ENCODE results near the gene TREX2. TPM values are rescaled to one million over a fixed set of nuclear protein-coding genes. Genes with fewer than 3 reads are reported as not detected.
A peak's percentile ranks its signal among the peaks of the same experiment; 100 is the strongest.

Gene TREX2
- total RNA-seq, 2 experiments from 2014 or later = 3.7 to 6.7 TPM

DNA sequence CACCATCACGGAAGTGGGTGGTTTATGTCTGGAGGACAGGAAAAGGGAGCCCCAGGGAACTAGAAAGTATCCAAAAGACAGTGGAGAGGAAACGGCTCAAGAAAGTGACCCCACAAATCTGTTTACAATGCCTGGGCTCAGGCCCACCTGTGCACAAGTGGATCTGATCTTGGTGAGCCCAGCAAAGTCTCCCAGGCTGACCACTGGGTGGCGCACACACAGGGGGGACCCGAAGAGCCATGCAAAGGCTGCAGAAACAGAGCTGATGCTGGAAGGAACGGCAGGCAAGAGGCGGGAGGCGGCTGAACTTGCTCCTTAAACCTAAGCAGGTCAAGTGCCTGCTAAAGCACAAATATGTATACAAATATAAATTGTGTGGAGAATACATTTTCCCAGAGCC lies 15.0 kb upstream of the TREX2 start:
- Histone ChIP-seq H3K9me2 (ENCODE audit: insufficient read depth, low read length) (no peaks in the 10 kb centered on the region), H3K4me2 (ENCODE audit: low read length) (no peak overlapping the region), H3K27ac (ENCODE audit: low read depth, low read length, poor library complexity, severe bottlenecking) (no peak overlapping the region), H3K79me2 (ENCODE audit: insufficient read depth, low read depth, low read length) (no peaks in the 10 kb centered on the region), H3K4me3 (ENCODE audit: low read depth, low read length, poor library complexity, severe bottlenecking) (no peak overlapping the region), H3K9me3 (ENCODE audit: low read length) (no peaks in the 10 kb centered on the region), H3K36me3 (ENCODE audit: insufficient read depth, low read length) (peaks cover 30% of the 10 kb centered on the region; the same call in 1 of the 2 replicates), H3K4me1 (ENCODE audit: insufficient read depth, low read length, poor library complexity, severe bottlenecking) (no peaks in the 10 kb centered on the region), H2AFZ (ENCODE audit: low read length) (no peak overlapping the region), H4K20me1 (ENCODE audit: insufficient read depth, low read length) (no peaks in the 10 kb centered on the region; the same call in 1 of the 2 replicates)
- peak; percentile 58 for DNase-seq (ENCODE audit: low spot score)
- BruUV-seq (replicated peaks) = no TSS peak
- POLR2A ChIA-PET = no interaction called here
- intact Hi-C loops (cut with micrococcal nuclease; ENCODE audit: unreplicated experiment) = loop anchor here (2.0 kb wide), 1 partner anchor 46 kb away; no protein-coding TSS in a partner anchor
- CTCF ChIA-PET (ENCODE audit: unreplicated experiment) = interaction anchor here (0.6 to 0.8 kb wide), 2 partner anchors 9 to 15 kb away, joined by 3 read pairs; no protein-coding TSS in a partner anchor
- no peak for TF ChIP-seq EZH2phosphoT487 (IDR thresholded peaks at IDR 0.05; ENCODE audit: borderline replicate concordance, low read depth, low read length)
- TF ChIP-seq, protein P1, sequence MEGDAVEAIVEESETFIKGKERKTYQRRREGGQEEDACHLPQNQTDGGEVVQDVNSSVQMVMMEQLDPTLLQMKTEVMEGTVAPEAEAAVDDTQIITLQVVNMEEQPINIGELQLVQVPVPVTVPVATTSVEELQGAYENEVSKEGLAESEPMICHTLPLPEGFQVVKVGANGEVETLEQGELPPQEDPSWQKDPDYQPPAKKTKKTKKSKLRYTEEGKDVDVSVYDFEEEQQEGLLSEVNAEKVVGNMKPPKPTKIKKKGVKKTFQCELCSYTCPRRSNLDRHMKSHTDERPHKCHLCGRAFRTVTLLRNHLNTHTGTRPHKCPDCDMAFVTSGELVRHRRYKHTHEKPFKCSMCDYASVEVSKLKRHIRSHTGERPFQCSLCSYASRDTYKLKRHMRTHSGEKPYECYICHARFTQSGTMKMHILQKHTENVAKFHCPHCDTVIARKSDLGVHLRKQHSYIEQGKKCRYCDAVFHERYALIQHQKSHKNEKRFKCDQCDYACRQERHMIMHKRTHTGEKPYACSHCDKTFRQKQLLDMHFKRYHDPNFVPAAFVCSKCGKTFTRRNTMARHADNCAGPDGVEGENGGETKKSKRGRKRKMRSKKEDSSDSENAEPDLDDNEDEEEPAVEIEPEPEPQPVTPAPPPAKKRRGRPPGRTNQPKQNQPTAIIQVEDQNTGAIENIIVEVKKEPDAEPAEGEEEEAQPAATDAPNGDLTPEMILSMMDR (conservative IDR thresholded peaks at IDR 0.05; ENCODE audit: low read length) = peak; percentile 79

DNA sequence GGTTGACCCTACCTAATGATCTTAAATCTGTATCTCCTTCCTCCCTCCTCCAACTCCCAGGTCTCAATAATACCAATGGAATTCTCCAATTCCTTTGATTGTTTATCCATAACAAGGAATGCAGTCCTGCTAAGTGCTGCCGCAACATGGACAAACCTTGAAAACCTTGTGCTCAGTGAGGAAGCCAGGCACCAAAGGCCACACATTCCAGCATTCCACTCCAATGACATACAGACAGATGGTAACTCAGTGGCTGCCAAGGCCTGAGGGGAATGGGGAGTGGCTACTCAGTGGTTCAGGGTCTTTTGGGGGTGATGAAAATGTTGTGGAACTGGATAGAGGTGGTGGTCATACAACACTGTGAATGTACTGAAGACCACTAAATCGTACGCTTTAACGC lies 14.1 kb upstream of the TREX2 start:
- intact Hi-C loops (cut with micrococcal nuclease; ENCODE audit: unreplicated experiment) = loop anchor here (2.0 kb wide), 1 partner anchor 47 kb away; no protein-coding TSS in a partner anchor
- H3K9me2 ChIP-seq (ENCODE audit: insufficient read depth, low read length) = no peaks in the 10 kb centered on the region
- POLR2A ChIA-PET = no interaction called here
- no peak overlapping the region for H3K4me3 ChIP-seq (ENCODE audit: low read depth, low read length, poor library complexity, severe bottlenecking)
- no peaks in the 10 kb centered on the region; the same call in 1 of the 2 replicates for H4K20me1 ChIP-seq (ENCODE audit: insufficient read depth, low read length)
- no peaks in the 10 kb centered on the region for H3K9me3 ChIP-seq (ENCODE audit: low read length)
- no peak overlapping the region for H3K27ac ChIP-seq (ENCODE audit: low read depth, low read length, poor library complexity, severe bottlenecking)
- peaks cover 24% of the 10 kb centered on the region for H3K36me3 ChIP-seq (ENCODE audit: insufficient read depth, low read length)
- no peak for DNase-seq (ENCODE audit: low spot score)
- no peaks in the 10 kb centered on the region for H3K4me1 ChIP-seq (ENCODE audit: insufficient read depth, low read length, poor library complexity, severe bottlenecking)
- TF ChIP-seq, protein P1 (conservative IDR thresholded peaks at IDR 0.05; ENCODE audit: low read length) = no peak
- TF ChIP-seq EZH2phosphoT487 (IDR thresholded peaks at IDR 0.05; ENCODE audit: borderline replicate concordance, low read depth, low read length) = no peak
- BruUV-seq (replicated peaks) = no TSS peak
- no peak overlapping the region for H2AFZ ChIP-seq (ENCODE audit: low read length)
- CTCF ChIA-PET (ENCODE audit: unreplicated experiment) = no interaction called here
- H3K79me2 ChIP-seq (ENCODE audit: insufficient read depth, low read depth, low read length) = no peaks in the 10 kb centered on the region
- H3K4me2 ChIP-seq (ENCODE audit: low read length) = no peak overlapping the region

DNA sequence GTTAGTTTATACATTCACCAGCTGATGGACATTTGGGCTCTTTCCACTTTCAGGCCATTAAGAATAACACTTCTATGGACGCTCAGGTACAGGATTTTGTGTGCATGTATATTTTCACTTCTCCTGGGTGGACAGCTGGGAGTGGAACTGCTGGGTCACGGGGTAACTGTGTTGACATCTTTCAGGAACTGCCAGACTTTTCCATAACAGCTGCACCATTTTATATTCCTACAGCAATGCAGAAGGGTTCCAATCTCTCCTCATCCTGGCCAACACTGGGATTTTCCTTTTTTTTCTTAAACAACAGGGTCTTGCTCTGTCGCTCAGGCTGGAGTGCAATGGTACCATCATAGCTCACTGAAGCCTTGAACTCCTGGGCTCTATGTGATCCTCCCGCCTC lies 12.6 kb upstream of the TREX2 start:
- Histone ChIP-seq H3K4me2 (ENCODE audit: low read length) (no peak overlapping the region), H3K4me1 (ENCODE audit: insufficient read depth, low read length, poor library complexity, severe bottlenecking) (no peaks in the 10 kb centered on the region), H3K4me3 (ENCODE audit: low read depth, low read length, poor library complexity, severe bottlenecking) (no peak overlapping the region), H3K36me3 (ENCODE audit: insufficient read depth, low read length) (peaks cover 32% of the 10 kb centered on the region), H3K79me2 (ENCODE audit: insufficient read depth, low read depth, low read length) (no peaks in the 10 kb centered on the region), H3K9me2 (ENCODE audit: insufficient read depth, low read length) (no peaks in the 10 kb centered on the region), H3K27ac (ENCODE audit: low read depth, low read length, poor library complexity, severe bottlenecking) (no peak overlapping the region), H4K20me1 (ENCODE audit: insufficient read depth, low read length) (no peaks in the 10 kb centered on the region; the same call in 1 of the 2 replicates), H2AFZ (ENCODE audit: low read length) (no peak overlapping the region), H3K9me3 (ENCODE audit: low read length) (no peaks in the 10 kb centered on the region)
- no peak for DNase-seq (ENCODE audit: low spot score)
- CTCF ChIA-PET (ENCODE audit: unreplicated experiment) = no interaction called here
- TF ChIP-seq, protein P1 (conservative IDR thresholded peaks at IDR 0.05; ENCODE audit: low read length) = no peak
- no peak for TF ChIP-seq EZH2phosphoT487 (IDR thresholded peaks at IDR 0.05; ENCODE audit: borderline replicate concordance, low read depth, low read length)
- no TSS peak for BruUV-seq (replicated peaks)
- POLR2A ChIA-PET = no interaction called here
- intact Hi-C loops (cut with micrococcal nuclease; ENCODE audit: unreplicated experiment) = no loop called here

All from OCI-LY7 (cell line).